K562 (cell line): ENCODE data around the gene URM1. TPM values are rescaled to one million over a fixed set of nuclear protein-coding genes. Genes with fewer than 3 reads are reported as not detected.
A peak's percentile ranks its signal among the peaks of the same experiment; 100 is the strongest.

Source experiments
- ARID4B ChIP-seq: sonication (generic); formaldehyde crosslinking; IDR thresholded peaks from 2 replicates; pipeline ENCODE4 v1.8.0; 2022; ENCODE audit warnings: mild to moderate bottlenecking, missing genetic modification reagents
- DACH1 ChIP-seq: fragments of 450-650 bp; IDR thresholded peaks from 2 replicates; pipeline ENCODE4 v1.6.1; 2018; ENCODE audit not compliant: partially characterized antibody
- DLX4 ChIP-seq: fragments of 250-450 bp; sonication (Bioruptor Pico); IDR thresholded peaks from 2 replicates; pipeline ENCODE4 v1.6.1; 2021; ENCODE audit warnings: mild to moderate bottlenecking
- DPF2 ChIP-seq: fragments of 450-650 bp; IDR thresholded peaks from 2 replicates; pipeline ENCODE4 v1.6.1; 2016
- ETV1 ChIP-seq: fragments of 450-650 bp; conservative IDR thresholded peaks from 2 replicates; pipeline ENCODE4 v1.6.1; 2016; ENCODE audit warnings: missing genetic modification characterization, control low read depth, low read depth, missing compliant biosample characterization
- FOXK1 ChIP-seq: sonication (generic); formaldehyde crosslinking; IDR thresholded peaks from 2 replicates; pipeline ENCODE4 v1.8.0; 2022; ENCODE audit warnings: missing genetic modification reagents, mild to moderate bottlenecking, borderline replicate concordance
- MXI1 ChIP-seq: IDR thresholded peaks from 2 replicates; pipeline ENCODE4 v1.6.1; 2011; ENCODE audit warnings: low read depth, mild to moderate bottlenecking, improper control_type of control experiment, low read length
- NBN ChIP-seq: fragments of 450-650 bp; IDR thresholded peaks from 2 replicates; pipeline ENCODE4 v1.6.1; 2016; ENCODE audit warnings: low read depth, mild to moderate bottlenecking
- PCBP1 ChIP-seq: fragments of 200-400 bp; formaldehyde crosslinking; IDR thresholded peaks from 2 replicates; pipeline ENCODE4 v1.6.1; 2018; ENCODE audit warnings: mild to moderate bottlenecking, low read depth, low read length; ENCODE audit not compliant: poor library complexity, severe bottlenecking
- PYGO2 ChIP-seq: fragments of 450-650 bp; IDR thresholded peaks from 2 replicates; pipeline ENCODE4 v1.6.1; 2016; ENCODE audit warnings: mild to moderate bottlenecking, missing genetic modification characterization, moderate library complexity, missing compliant biosample characterization
- RAD21 ChIP-seq, 2 experiments: fragments of 250-450 bp in 1 of 2; fragments of 450-650 bp in 1 of 2; sonication (Bioruptor Pico) in 1 of 2; formaldehyde crosslinking in 1 of 2; IDR thresholded peaks in 1 of 2; conservative IDR thresholded peaks in 1 of 2; 2 replicates each; pipeline versions ENCODE4 v1.4.0 to v1.8.0; 2020 to 2022; ENCODE audit warnings: mild to moderate bottlenecking in 2 of 2, moderate library complexity in 1 of 2
- RB1 ChIP-seq: fragments of 450-650 bp; IDR thresholded peaks from 2 replicates; pipeline ENCODE4 v1.6.1; 2017; ENCODE audit warnings: low read depth, mild to moderate bottlenecking
- RCOR1 ChIP-seq, 2 experiments: IDR thresholded peaks; 2 replicates each; pipeline ENCODE4 v1.6.1; 2012; ENCODE audit warnings: low read depth in 2 of 2, low read length in 2 of 2, borderline replicate concordance in 1 of 2, improper control_type of control experiment in 1 of 2
- RFX5 ChIP-seq: IDR thresholded peaks from 2 replicates; pipeline ENCODE4 v1.6.1; 2011; ENCODE audit warnings: low read depth, mild to moderate bottlenecking, improper control_type of control experiment, low read length
- SNAPC5 ChIP-seq: fragments of 250-450 bp; sonication (Bioruptor Pico); IDR thresholded peaks from 2 replicates; pipeline ENCODE4 v1.8.0; 2021; ENCODE audit warnings: moderate library complexity, mild to moderate bottlenecking, inconsistent platforms
- SRF ChIP-seq, 2 experiments: fragments of 250-450, 450-650 bp in 1 of 2; sonication (Bioruptor Pico) in 1 of 2; sonication (generic) in 1 of 2; formaldehyde crosslinking; IDR thresholded peaks; 2 replicates each; pipeline versions ENCODE4 v1.5.0 to v1.5.1; 2020 to 2022; ENCODE audit warnings: mild to moderate bottlenecking in 1 of 2, missing genetic modification reagents in 1 of 2
- TARDBP ChIP-seq: fragments of 450-650 bp; IDR thresholded peaks from 2 replicates; pipeline ENCODE4 v1.6.1; 2016
- TEAD4 ChIP-seq, 2 experiments: sonication (generic) in 1 of 2; formaldehyde crosslinking in 1 of 2; IDR thresholded peaks; 2 replicates each; pipeline versions ENCODE4 v1.6.1 to v1.8.0; 2012 to 2022; ENCODE audit warnings: borderline replicate concordance in 1 of 2, inconsistent platforms in 1 of 2, low read length in 1 of 2, mild to moderate bottlenecking in 1 of 2, missing genetic modification reagents in 1 of 2
- ZBTB33 ChIP-seq: sonication (generic); formaldehyde crosslinking; IDR thresholded peaks from 2 replicates; pipeline ENCODE4 v1.8.1; 2023; ENCODE audit warnings: mild to moderate bottlenecking, missing genetic modification reagents
- ZNF384 ChIP-seq: IDR thresholded peaks from 2 replicates; pipeline ENCODE4 v1.6.1; 2012; ENCODE audit warnings: low read depth, low read length, improper control_type of control experiment
- ZNF707 ChIP-seq: fragments of 250-450 bp; sonication (Bioruptor Pico); conservative IDR thresholded peaks from 2 replicates; pipeline ENCODE4 v1.8.0; 2022; ENCODE audit warnings: inconsistent platforms, mild to moderate bottlenecking, moderate library complexity
- polyA plus RNA-seq, 8 experiments: library from polyadenylated mRNA; depleted of rRNA in 4 of 8; stranded (reverse) in 5 of 8; unstranded in 3 of 8; fragments of >200 nt; fragmentation: Nextera tagmentation in 2 of 8; fragmentation: Illumina TruSeq in 1 of 8; extraction: Ambion mirVana in 2 of 8; extraction: Trizol in 1 of 8; gene quantifications; 2 replicates each; pipeline versions ENCODE4 v1.2.1 to v1.2.3, GENCODE V29; 2011 to 2014; ENCODE audit warnings: inconsistent platforms in 1 of 8, missing spikeins in 1 of 8
- total RNA-seq, 7 experiments: library from RNA; depleted of rRNA in 6 of 7; stranded (reverse); fragments of >200 nt in 6 of 7; fragmentation: Illumina TruSeq in 2 of 7; extraction: Trizol in 2 of 7; gene quantifications; 2 replicates each; pipeline versions ENCODE4 v1.2.1 to v1.2.3, GENCODE V29; 2011 to 2021; ENCODE audit warnings: low replicate concordance in 1 of 7

URM1 gene
- total and polyA plus RNA-seq, 9 of the 15 experiments (the other 6 are each of a cell fraction or from before 2014, with no cell fraction given): 10.1 to 88.9 (median 53.3) TPM

- peak; percentile 88 for TF ChIP-seq ARID4B (CRISPR knock-in tag)
- no peak for TF ChIP-seq TEAD4 (IDR thresholded peaks at IDR 0.05; ENCODE audit: low read length)
- 0 out of 2 replicates have a peak, but pooled peaks have one; percentile 48 for TF ChIP-seq TEAD4 (CRISPR knock-in tag; IDR thresholded peaks at IDR 0.05; ENCODE audit: borderline replicate concordance)
- peak; percentile 76; the same call in 1 of the 2 replicates for TF ChIP-seq RB1
- peak; percentile 84 to 96 for TF ChIP-seq RAD21 (CRISPR knock-in tag; conservative IDR thresholded peaks at IDR 0.05 in 1 of 2, IDR thresholded peaks at IDR 0.05 in 1 of 2)
- 0 out of 2 replicates have a peak, but pooled peaks have one; percentile 32 for TF ChIP-seq DPF2
- TF ChIP-seq NBN: 0 out of 2 replicates have a peak, but pooled peaks have one; percentile 45
- no peak for TF ChIP-seq ZNF707
- peak; percentile 52 to 85; a peak in 3 of 4 replicates for TF ChIP-seq RCOR1 (IDR thresholded peaks at IDR 0.05; ENCODE audit: borderline replicate concordance in 1 of 2, low read depth in 2 of 2, low read length in 2 of 2)
- no peak for TF ChIP-seq PCBP1
- TF ChIP-seq SNAPC5 (CRISPR knock-in tag): no peak
- 0 out of 2 replicates have a peak, but pooled peaks have one; percentile 35 for TF ChIP-seq MXI1
- no peak for TF ChIP-seq ETV1
- no peak for TF ChIP-seq RFX5
- peak; percentile 66; the same call in 1 of the 2 replicates for TF ChIP-seq DLX4 (CRISPR knock-in tag)
- TF ChIP-seq FOXK1: peak; percentile 79; the same call in 1 of the 2 replicates
- TF ChIP-seq ZNF384: peak; percentile 36; the same call in 1 of the 2 replicates
- TF ChIP-seq SRF (CRISPR knock-in tag; IDR thresholded peaks at IDR 0.05): peak in 1 of 2 experiments; percentile 69; a peak in 1 of 4 replicates
- TF ChIP-seq ZBTB33 (CRISPR knock-in tag): 0 out of 2 replicates have a peak, but pooled peaks have one; percentile 42
- no peak for TF ChIP-seq PYGO2 (tag)
- TF ChIP-seq DACH1: no peak
- TF ChIP-seq TARDBP: no peak
These were observed 29.7 kb upstream of the URM1 start (continued) for GRCh38 chr9:128341435-128341849.
